Liver (tissue), 9 donors: ENCODE measurements around the gene TPX2. TPM values are rescaled to one million over a fixed set of nuclear protein-coding genes. Genes with fewer than 3 reads are reported as not detected.

ENCODE experiments used
- DNase-seq: peaks from one replicate; pipeline ENCODE4 v3.0.0-alpha.2; 2017; ENCODE audit warnings: low spot score
- H3K27ac ChIP-seq, 2 donors: one replicate each; pipeline ENCODE4 v1.7.0; 2013; ENCODE audit warnings: inconsistent platforms in 2 of 2, low read length in 2 of 2, control low read depth in 1 of 2, low read depth in 1 of 2, mild to moderate bottlenecking in 1 of 2
- H3K27me3 ChIP-seq, 4 donors: one replicate each; pipeline versions ENCODE4 v1.6.1 to v1.7.0; 2013; ENCODE audit warnings: low read length in 3 of 4, inconsistent platforms in 1 of 4, mild to moderate bottlenecking in 1 of 4, moderate library complexity in 1 of 4; ENCODE audit not compliant: control insufficient read depth in 4 of 4, insufficient read depth in 4 of 4
- H3K36me3 ChIP-seq, 4 donors: one replicate each; pipeline versions ENCODE4 v1.6.1 to v1.7.0; 2013; ENCODE audit warnings: low read length in 3 of 4, mild to moderate bottlenecking in 3 of 4, low read depth in 1 of 4, moderate library complexity in 1 of 4; ENCODE audit not compliant: control insufficient read depth in 4 of 4, insufficient read depth in 3 of 4
- H3K4me1 ChIP-seq, 4 donors: one replicate each; pipeline versions ENCODE4 v1.6.1 to v1.7.0; 2013; ENCODE audit warnings: low read length in 3 of 4, mild to moderate bottlenecking in 3 of 4, moderate library complexity in 1 of 4; ENCODE audit not compliant: control insufficient read depth in 4 of 4, insufficient read depth in 4 of 4
- H3K4me3 ChIP-seq, 3 donors: one replicate each; pipeline versions ENCODE4 v1.6.1 to v1.7.0; 2013; ENCODE audit warnings: low read length in 3 of 3, control low read depth in 1 of 3, low read depth in 1 of 3, mild to moderate bottlenecking in 1 of 3
- H3K9ac ChIP-seq, 2 donors: one replicate each; pipeline ENCODE4 v1.7.0; 2013; ENCODE audit warnings: low read length in 2 of 2, mild to moderate bottlenecking in 2 of 2, moderate library complexity in 2 of 2, control low read depth in 1 of 2, low read depth in 1 of 2
- H3K9me3 ChIP-seq, 4 donors: one replicate each; pipeline versions ENCODE4 v1.6.1 to v1.7.0; 2013; ENCODE audit warnings: low read length in 3 of 4; ENCODE audit not compliant: control insufficient read depth in 4 of 4
- ATF3 ChIP-seq: IDR thresholded peaks from 2 replicates; pipeline ENCODE4 v1.6.1; 2016; ENCODE audit warnings: antibody characterized with exemption
- CTCF ChIP-seq: fragments of 150-350 bp; IDR thresholded peaks from 2 replicates; pipeline ENCODE4 v1.5.1; 2017; ENCODE audit warnings: improper control_type of control experiment, low read depth, low read length; ENCODE audit not compliant: missing input control
- EGR1 ChIP-seq, 2 donors: IDR thresholded peaks; 2 replicates each; pipeline ENCODE4 v1.6.1; 2016 to 2018; ENCODE audit warnings: antibody characterized with exemption in 2 of 2, low read depth in 2 of 2
- FOXA1 ChIP-seq: IDR thresholded peaks from 2 replicates; pipeline ENCODE4 v1.6.1; 2016; ENCODE audit warnings: antibody characterized with exemption
- FOXA2 ChIP-seq: IDR thresholded peaks from 2 replicates; pipeline ENCODE4 v1.6.1; 2016; ENCODE audit warnings: antibody characterized with exemption
- GABPA ChIP-seq, 2 donors: IDR thresholded peaks in 1 of 2; conservative IDR thresholded peaks in 1 of 2; 2 replicates each; pipeline ENCODE4 v1.6.1; 2016; ENCODE audit warnings: antibody characterized with exemption in 2 of 2, mild to moderate bottlenecking in 1 of 2, moderate library complexity in 1 of 2
- HNF4A ChIP-seq, 2 donors: conservative IDR thresholded peaks; 2 replicates each; pipeline ENCODE4 v1.6.1; 2016; ENCODE audit warnings: antibody characterized with exemption in 2 of 2, mild to moderate bottlenecking in 2 of 2
- HNF4G ChIP-seq: IDR thresholded peaks from 2 replicates; pipeline ENCODE4 v1.6.1; 2016; ENCODE audit warnings: antibody characterized with exemption
- MAX ChIP-seq: IDR thresholded peaks from 2 replicates; pipeline ENCODE4 v1.6.1; 2016; ENCODE audit warnings: antibody characterized with exemption
- RAD21 ChIP-seq, 2 donors: IDR thresholded peaks; 2 replicates each; pipeline ENCODE4 v1.6.1; 2016; ENCODE audit warnings: antibody characterized with exemption in 2 of 2, mild to moderate bottlenecking in 2 of 2
- REST ChIP-seq: IDR thresholded peaks from 2 replicates; pipeline ENCODE4 v1.6.1; 2016; ENCODE audit warnings: antibody characterized with exemption, mild to moderate bottlenecking
- RXRA ChIP-seq, 2 donors: IDR thresholded peaks; 2 replicates each; pipeline ENCODE4 v1.6.1; 2017 to 2018; ENCODE audit warnings: antibody characterized with exemption in 2 of 2, mild to moderate bottlenecking in 1 of 2
- SP1 ChIP-seq: IDR thresholded peaks from 2 replicates; pipeline ENCODE4 v1.6.1; 2018; ENCODE audit warnings: antibody characterized with exemption, mild to moderate bottlenecking
- YY1 ChIP-seq: IDR thresholded peaks from 2 replicates; pipeline ENCODE4 v1.6.1; 2016; ENCODE audit warnings: antibody characterized with exemption, mild to moderate bottlenecking
- ZBTB33 ChIP-seq: IDR thresholded peaks from 2 replicates; pipeline ENCODE4 v1.6.1; 2016; ENCODE audit warnings: antibody characterized with exemption
- WGBS: extraction: QIAGEN DNeasy Blood & Tissue Kit; methylation state at CpG from one replicate; pipeline ENCODE4 v1.1.7; 2013; 5-methylcytosine and 5-hydroxymethylcytosine counted together
- polyA plus RNA-seq, 2 donors: library from polyadenylated mRNA; stranded (reverse) in 1 of 2; unstranded in 1 of 2; fragments of 200-250 nt in 1 of 2; fragments of >200 nt in 1 of 2; fragmentation: Nextera tagmentation in 1 of 2; extraction: Ambion mirVana in 1 of 2; gene quantifications; one replicate each; pipeline versions ENCODE4 v1.2.1 to v1.2.3, GENCODE V29; 2013 to 2015
- total RNA-seq, 2 donors: library from RNA; depleted of rRNA; stranded (reverse); fragments of >200 nt; gene quantifications; one replicate each; pipeline ENCODE4 v1.2.3, GENCODE V29; 2014
- donor health status: healthy.
- donor health status: healthy.
- donor health status: healthy.
- donor health status: healthy.
- donor health status: healthy.

Gene TPX2
- total and polyA plus RNA-seq, 4 donors, result 1.1 to 40.8 (median 2.4) TPM

- Histone ChIP-seq H3K4me3 (no peak overlapping the region), H3K27me3 (no peaks in the 10 kb centered on the region), H3K4me1 (no peaks in the 10 kb centered on the region), H3K9me3 (no peaks in the 10 kb centered on the region), H3K9ac (no peak overlapping the region), H3K36me3 (no peaks in the 10 kb centered on the region), H3K27ac (no peak overlapping the region)
- no peak for TF ChIP-seq MAX
- no peak for TF ChIP-seq HNF4G
- no peak for TF ChIP-seq RXRA (IDR thresholded peaks at IDR 0.05)
- no peak for TF ChIP-seq CTCF
- no peak for TF ChIP-seq RAD21 (IDR thresholded peaks at IDR 0.05)
- TF ChIP-seq YY1, result no peak
- TF ChIP-seq ATF3, result no peak
- TF ChIP-seq SP1, result no peak
- no peak for TF ChIP-seq FOXA2
- no peak for TF ChIP-seq HNF4A (conservative IDR thresholded peaks at IDR 0.05)
- 94% methylated on average over 5 of the region's 5 CpGs for WGBS
- DNase-seq, result no peak
These were observed 77.1 kb downstream of the TPX2 start for GRCh38 chr20:31816221-31816620.

- 94% methylated on average over 5 of the region's 5 CpGs for WGBS
- TF ChIP-seq GABPA (IDR thresholded peaks at IDR 0.05 in 1 of 2, conservative IDR thresholded peaks at IDR 0.05 in 1 of 2) (no peak), HNF4A (conservative IDR thresholded peaks at IDR 0.05) (no peak), MAX (no peak), ZBTB33 (no peak), HNF4G (no peak)
- Histone ChIP-seq H3K27ac (no peak overlapping the region), H3K4me3 (no peak overlapping the region), H3K9me3 (no peaks in the 10 kb centered on the region), H3K4me1 (peaks cover 0 to 3% (median under 1%) of the 10 kb centered on the region in 4 donors), H3K9ac (no peak overlapping the region), H3K27me3 (no peaks in the 10 kb centered on the region), H3K36me3 (no peaks in the 10 kb centered on the region)
- DNase-seq, result no peak
These were observed 78.4 kb downstream of the TPX2 start for GRCh38 chr20:31817461-31817860.

- no peak for TF ChIP-seq REST
- TF ChIP-seq HNF4A (conservative IDR thresholded peaks at IDR 0.05), result no peak
- no peak for TF ChIP-seq GABPA (IDR thresholded peaks at IDR 0.05 in 1 of 2, conservative IDR thresholded peaks at IDR 0.05 in 1 of 2)
- no peak for TF ChIP-seq MAX
- TF ChIP-seq EGR1 (IDR thresholded peaks at IDR 0.05; ENCODE audit: low read depth in 2 of 2), result no peak
- no peak for TF ChIP-seq FOXA1
- TF ChIP-seq FOXA2, result no peak
- DNase-seq, result no peak
- no peaks in the 10 kb centered on the region for H3K36me3 ChIP-seq
- H3K27me3 ChIP-seq, result no peaks in the 10 kb centered on the region
- peaks cover 0 to 10% (median 2%) of the 10 kb centered on the region in 4 donors for H3K4me1 ChIP-seq
- H3K27ac ChIP-seq, result no peak overlapping the region
- H3K9ac ChIP-seq, result no peak overlapping the region
- no peaks in the 10 kb centered on the region for H3K9me3 ChIP-seq
- H3K4me3 ChIP-seq, result no peak overlapping the region
- WGBS, result 92% methylated on average over 8 of the region's 8 CpGs
These were observed 79.4 kb downstream of the TPX2 start for GRCh38 chr20:31818376-31818908.
